ENCODE data around the gene ZNF532.

- TF ChIP-seq POLR2A (IDR thresholded peaks at IDR 0.05), result no peak
- no peak for TF ChIP-seq POLR2AphosphoS5 (IDR thresholded peaks at IDR 0.05)
- no peak for TF ChIP-seq CTCF (IDR thresholded peaks at IDR 0.05)
Observed at GRCh38 chr18:58896268-58896667, 31.6 kb downstream of the ZNF532 start.
